ENCODE measurements around the gene SERBP1.

The SERBP1 gene

GRCh38 chr1:67399199-67399993, 30.8 kb downstream of the SERBP1 start:
- no peak for DNase-seq (ENCODE audit: low read depth)
- H3K4me3 ChIP-seq (ENCODE audit: control insufficient read depth, low read depth, low read length): no peak overlapping the region
- TF ChIP-seq, protein P1, sequence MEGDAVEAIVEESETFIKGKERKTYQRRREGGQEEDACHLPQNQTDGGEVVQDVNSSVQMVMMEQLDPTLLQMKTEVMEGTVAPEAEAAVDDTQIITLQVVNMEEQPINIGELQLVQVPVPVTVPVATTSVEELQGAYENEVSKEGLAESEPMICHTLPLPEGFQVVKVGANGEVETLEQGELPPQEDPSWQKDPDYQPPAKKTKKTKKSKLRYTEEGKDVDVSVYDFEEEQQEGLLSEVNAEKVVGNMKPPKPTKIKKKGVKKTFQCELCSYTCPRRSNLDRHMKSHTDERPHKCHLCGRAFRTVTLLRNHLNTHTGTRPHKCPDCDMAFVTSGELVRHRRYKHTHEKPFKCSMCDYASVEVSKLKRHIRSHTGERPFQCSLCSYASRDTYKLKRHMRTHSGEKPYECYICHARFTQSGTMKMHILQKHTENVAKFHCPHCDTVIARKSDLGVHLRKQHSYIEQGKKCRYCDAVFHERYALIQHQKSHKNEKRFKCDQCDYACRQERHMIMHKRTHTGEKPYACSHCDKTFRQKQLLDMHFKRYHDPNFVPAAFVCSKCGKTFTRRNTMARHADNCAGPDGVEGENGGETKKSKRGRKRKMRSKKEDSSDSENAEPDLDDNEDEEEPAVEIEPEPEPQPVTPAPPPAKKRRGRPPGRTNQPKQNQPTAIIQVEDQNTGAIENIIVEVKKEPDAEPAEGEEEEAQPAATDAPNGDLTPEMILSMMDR (conservative IDR thresholded peaks at IDR 0.05; ENCODE audit: control insufficient read depth, insufficient read depth, low read depth, low read length): no peak

GRCh38 chr1:67394548-67394947, 35.7 kb downstream of the SERBP1 start:
- DNase-seq (ENCODE audit: low read depth): no peak
- TF ChIP-seq, protein P1 (conservative IDR thresholded peaks at IDR 0.05; ENCODE audit: control insufficient read depth, insufficient read depth, low read depth, low read length): no peak
- H3K4me3 ChIP-seq (ENCODE audit: control insufficient read depth, low read depth, low read length): no peak overlapping the region

GRCh38 chr1:67393737-67394136, 36.5 kb downstream of the SERBP1 start:
- TF ChIP-seq, protein P1 (conservative IDR thresholded peaks at IDR 0.05; ENCODE audit: control insufficient read depth, insufficient read depth, low read depth, low read length): no peak
- no peak for DNase-seq (ENCODE audit: low read depth)
- no peak overlapping the region for H3K4me3 ChIP-seq (ENCODE audit: control insufficient read depth, low read depth, low read length)

- no peak for DNase-seq (ENCODE audit: low read depth)
- no peak overlapping the region for H3K4me3 ChIP-seq (ENCODE audit: control insufficient read depth, low read depth, low read length)
- TF ChIP-seq, protein P1 (conservative IDR thresholded peaks at IDR 0.05; ENCODE audit: control insufficient read depth, insufficient read depth, low read depth, low read length): no peak
Observed at GRCh38 chr1:67393240-67393639, 37.0 kb downstream of the SERBP1 start.

DNA sequence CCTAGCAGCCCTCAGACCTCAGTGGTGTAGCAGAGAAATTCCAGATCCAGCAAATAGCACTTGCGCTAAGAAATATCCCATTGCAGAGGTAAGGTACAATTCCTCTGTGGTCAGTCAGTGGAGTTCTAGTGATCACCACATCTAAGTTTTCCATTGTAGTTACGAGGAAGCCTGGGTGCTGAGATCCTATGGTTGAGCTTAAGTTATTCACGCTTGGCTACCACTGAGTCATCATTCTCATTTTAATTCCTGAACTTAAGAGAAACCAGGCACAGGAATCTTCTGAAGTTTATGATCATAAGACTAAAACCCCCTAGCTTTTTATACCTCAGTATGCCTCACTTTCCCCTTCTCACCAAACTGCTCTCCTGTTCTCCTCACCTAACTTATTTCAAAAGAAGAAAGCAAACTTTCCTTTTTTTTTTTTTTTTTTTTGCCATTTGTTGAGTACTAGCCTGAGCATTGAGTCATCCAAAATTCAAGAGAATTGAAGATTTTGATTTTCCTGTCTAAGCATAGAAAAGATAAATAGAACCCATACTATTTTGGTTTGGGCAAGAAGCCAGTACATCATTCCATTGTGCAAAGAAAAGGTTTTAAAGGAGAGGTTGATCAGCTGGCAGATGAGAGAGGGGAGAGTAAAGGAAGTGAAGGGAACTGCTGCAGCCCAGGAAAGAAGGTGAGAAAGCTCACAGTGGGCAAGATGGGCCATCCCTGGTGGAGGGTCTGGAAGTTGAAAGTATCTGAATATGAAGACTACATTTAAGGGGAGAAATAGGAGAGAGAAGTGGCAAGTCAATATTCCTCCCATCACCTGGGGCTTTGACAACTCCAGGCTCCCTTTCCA, 39.9 kb downstream of the SERBP1 start:
- TF ChIP-seq, protein P1 (conservative IDR thresholded peaks at IDR 0.05; ENCODE audit: control insufficient read depth, insufficient read depth, low read depth, low read length): no peak
- peak; percentile 38 for DNase-seq (ENCODE audit: low read depth)
- no peak overlapping the region for H3K4me3 ChIP-seq (ENCODE audit: control insufficient read depth, low read depth, low read length)

- TF ChIP-seq, protein P1 (conservative IDR thresholded peaks at IDR 0.05; ENCODE audit: control insufficient read depth, insufficient read depth, low read depth, low read length): no peak
- no peak overlapping the region for H3K4me3 ChIP-seq (ENCODE audit: control insufficient read depth, low read depth, low read length)
- no peak for DNase-seq (ENCODE audit: low read depth)
Observed at GRCh38 chr1:67383999-67384638, 46.1 kb downstream of the SERBP1 start.

All from fibroblast of mammary gland (primary cell).